Activated CD8-positive, alpha-beta memory T cell treated with anti-CD3 and anti-CD28 coated beads for 1 hour (primary cell): ENCODE measurements around the gene IDUA.
"Not testable (repeated sequence)": the region's sequence is repeated elsewhere in the genome, so short reads cannot be mapped to it uniquely, and the experiment has no call there.

Experiments
- DNase-seq, 2 donors: peaks; one replicate each; pipeline ENCODE4 v3.0.0-alpha.2; 2020; ENCODE audit warnings: low read depth in 1 of 2; ENCODE audit errors: extremely low read depth in 1 of 2

IDUA gene

DNA sequence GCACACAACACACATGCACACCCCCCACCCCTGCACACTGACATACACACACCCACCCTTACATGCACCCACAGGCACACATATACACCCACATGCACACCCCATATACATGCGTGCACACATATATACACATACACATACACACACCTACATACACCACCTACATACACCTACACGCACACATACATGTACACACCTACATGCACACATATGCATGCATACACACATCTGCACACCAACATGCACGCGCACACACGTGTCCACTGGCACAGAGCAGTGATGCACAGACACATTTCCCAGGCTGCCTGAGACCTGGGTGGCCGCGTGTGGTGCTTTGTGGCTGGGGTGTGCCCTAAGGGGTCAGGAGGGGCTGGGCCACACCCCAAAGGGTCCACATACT is 56.3 kb downstream of the IDUA start:
- DNase-seq = no peak

DNA sequence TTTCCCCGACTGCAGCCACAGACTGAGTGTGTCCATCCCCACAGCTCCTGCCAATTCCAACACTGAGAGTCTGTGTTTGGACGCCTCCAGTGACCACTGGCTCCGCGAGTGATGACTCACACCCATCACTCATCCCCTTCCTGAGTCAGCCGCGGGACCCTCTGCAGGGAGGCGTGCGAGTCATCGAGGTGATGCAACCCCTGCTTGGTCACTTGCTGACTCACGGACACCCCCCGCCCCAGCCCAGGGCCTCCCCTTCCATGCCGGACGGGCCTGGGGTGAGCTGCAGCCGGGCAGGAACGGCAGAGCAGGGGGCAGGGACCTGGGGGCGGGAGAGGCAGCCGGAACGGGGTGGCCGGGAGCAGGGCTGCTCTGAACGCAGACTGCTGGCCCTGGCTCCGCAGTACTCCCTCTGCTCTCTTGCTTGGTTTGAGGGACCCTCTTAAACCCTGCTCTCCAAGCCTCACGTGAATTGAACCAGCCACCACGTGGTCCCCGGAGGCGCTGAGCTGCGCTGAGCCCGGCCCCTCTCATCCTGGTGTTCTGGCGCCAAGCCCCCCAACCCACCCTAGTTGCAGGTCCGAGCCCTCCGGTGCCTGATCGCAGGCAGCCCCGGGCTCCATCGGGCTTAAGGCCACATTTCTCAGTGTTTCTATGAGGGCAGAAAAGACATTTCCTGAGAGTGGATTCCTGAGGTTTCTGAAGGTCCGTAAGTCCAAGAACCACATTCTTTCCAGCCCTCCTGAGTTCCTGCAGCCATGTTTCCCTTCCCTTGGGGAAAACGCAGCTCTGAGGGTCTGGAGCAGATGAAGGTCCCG is 57.0 kb downstream of the IDUA start:
- no peak for DNase-seq

DNA sequence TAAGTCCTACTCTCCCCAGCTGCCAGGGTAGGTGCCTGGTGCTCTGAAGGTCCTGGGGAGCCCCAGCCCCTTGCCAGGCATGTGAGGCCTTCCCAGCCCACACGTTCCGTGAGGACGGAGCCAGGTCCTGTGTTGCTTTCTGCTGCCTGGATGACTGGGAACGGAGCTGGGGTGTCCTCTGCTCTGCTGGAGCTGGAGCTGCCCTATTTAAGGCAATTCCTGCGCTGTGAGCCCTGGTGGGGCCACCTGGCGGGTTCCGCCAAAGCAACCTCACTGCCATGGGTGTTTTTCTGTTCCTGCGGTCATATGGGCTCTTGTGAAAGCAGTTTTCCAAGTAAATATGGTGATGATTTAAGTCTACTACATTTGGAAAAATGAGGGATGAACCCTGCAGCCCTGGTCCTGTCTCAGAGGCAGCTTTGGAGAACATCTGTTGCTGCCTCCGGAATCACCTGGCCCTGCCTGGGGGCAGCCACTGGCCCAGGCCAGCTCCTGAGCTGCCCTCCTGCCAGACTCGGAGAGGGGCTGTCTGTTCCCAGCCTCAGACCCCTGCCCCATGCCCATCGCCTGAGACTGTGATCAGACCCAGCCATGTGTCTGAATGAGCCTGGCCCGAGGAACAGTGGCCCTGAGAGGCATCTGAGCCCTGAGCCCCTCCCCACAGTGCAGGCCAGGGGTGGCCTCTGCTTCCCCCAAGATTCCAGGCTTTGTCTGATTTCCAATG is 57.8 kb downstream of the IDUA start:
- no peak for DNase-seq

DNA sequence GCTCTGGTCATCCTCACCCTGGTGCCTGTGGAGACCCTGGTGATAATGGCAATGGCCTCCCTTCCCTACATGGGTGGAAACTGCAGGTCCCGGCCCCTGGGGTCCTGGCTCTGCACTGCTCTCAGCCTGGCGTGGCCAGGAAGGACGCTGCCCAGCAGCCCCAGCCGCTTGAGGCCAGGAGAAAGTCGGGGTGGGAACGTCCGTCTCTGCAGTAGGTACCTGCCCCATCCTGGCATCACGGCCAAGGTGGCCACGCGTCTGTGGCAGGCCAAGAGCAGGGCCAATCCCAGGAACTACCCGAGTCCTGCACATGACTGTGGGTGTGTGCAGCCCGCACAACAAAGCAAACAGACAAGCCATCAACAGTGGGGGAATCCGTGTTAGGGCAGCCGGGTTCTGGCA is 58.4 kb downstream of the IDUA start:
- DNase-seq = no peak

DNA sequence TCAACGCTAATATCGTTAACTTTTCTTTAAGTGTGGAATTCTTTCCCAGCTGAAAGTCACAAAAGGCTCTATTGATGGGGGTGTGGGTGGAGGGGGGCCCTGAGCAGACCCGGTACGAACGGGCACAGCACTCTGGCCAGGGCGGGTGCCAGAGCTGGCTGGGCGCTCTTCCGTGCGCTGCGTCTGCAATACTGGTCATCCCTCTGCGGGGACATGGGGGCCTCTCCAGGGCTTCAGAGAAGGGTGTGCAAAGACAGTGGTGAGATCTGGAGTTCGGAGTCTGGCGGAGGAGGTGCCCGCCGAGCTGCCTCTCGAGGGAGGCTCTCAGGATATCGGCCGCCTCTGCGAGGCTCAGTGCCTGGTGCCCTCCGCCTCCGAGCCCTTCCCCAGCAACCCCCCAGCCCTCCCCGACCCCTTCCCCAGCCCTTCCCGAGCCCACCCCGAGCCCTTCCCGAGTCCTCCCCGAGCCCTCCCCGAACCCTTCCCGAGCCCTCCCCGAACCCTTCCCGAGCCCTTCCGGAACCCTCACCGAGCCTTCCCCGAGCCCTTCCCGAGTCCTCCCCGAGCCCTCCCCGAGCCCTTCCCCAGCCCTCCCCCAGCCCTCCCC is 58.9 kb downstream of the IDUA start:
- no peak for DNase-seq

DNA sequence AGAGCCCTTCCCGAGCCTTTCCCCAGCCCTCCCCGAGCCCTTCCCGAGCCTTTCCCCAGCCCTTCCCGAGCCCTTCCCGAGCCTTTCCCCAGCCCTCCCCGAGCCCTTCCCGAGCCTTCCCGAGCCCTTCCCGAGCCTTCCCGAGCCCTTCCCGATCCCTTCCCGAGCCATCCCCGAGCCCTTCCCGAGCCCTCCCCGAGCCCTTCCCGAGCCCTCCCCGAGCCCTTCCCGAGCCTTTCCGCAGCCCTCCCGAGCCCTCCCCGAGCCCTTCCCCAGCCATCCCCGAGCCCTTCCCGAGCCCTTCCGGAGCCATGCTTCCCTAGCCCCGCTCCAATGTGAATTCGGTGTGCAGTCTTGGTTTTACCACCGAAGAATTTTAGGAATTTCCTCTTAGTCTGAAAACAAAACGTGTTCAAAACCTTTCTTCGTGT is 59.8 kb downstream of the IDUA start:
- DNase-seq = not testable (repeated sequence)

DNA sequence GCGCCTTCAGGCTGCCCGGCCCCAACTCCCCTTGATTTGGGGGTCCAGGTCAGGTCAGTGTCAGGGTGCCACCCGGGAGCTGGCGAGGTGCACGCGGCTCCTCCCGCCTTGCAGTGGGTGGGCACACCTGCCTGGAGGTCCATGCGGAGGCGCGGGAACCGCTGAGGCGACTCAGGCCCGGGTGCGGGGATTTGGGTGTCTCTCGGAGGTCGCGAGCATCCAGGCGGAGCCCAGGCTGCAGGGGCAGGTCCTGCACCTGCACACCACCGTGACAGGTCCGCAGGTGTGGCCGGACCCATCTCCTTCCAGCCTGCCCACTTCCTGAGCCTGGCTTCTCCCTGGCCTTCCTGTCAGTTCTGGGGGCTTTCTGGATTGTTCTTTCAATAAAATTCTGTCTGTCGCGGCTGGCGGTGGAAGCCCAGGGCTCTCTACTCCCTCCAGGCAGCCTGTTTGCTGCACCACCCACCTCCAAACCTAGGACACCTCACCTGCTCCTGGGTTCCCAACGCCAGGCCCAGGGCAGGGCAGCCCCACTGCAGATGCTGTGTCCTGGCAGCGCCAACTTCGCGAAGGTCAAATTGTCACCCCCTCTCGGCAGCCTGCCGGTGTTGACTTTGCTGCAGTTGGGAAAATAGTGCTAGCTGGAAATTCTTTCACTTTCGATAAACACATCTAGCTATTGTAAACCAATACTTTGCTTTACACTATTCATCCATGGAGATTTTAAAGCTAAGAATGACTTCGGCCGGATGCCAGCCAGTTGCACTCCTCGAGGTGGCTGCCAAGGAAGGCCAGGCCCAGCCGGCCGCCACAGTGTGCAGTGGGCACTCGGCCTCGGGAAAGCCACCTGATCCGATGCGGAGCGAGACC is 60.5 kb downstream of the IDUA start:
- DNase-seq = no peak

DNA sequence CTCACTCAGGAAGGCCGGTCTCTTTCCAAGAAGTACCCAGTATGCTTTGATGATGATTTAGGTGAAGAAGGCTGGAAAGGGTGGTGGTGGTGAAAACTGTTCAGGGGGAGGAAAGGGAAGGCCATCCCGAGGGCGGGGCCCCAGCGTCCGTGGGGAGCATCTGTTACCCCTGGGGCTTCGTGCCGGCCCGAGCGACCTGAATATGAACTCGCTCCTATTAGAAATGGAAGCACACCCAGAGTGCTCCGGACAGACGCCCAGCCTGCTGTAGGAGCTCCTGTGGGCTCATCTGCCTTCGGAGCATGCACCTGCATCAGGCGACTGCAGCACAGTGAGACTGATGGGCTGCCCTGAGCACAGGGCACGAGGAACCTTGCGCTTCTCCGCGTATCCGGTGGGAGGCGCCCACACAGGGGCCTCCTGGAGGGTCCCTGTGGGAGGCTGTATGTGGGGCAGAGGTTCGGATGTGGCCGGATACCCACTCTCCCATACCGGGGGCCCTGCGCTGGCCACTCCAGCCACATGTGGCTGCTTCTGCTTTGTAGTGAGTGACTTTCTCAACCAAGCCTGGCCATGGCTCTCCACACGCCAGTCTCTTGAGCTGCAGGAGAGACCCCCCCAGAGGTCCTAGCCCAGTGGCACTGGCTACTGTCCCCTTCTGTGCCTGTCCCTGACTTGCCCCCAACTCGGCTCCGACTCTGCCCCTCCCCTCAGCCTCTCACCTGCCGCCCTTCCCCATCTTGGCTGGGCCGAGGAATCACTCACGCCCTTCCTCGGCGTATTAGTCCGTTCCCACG is 61.3 kb downstream of the IDUA start:
- DNase-seq = no peak

DNA sequence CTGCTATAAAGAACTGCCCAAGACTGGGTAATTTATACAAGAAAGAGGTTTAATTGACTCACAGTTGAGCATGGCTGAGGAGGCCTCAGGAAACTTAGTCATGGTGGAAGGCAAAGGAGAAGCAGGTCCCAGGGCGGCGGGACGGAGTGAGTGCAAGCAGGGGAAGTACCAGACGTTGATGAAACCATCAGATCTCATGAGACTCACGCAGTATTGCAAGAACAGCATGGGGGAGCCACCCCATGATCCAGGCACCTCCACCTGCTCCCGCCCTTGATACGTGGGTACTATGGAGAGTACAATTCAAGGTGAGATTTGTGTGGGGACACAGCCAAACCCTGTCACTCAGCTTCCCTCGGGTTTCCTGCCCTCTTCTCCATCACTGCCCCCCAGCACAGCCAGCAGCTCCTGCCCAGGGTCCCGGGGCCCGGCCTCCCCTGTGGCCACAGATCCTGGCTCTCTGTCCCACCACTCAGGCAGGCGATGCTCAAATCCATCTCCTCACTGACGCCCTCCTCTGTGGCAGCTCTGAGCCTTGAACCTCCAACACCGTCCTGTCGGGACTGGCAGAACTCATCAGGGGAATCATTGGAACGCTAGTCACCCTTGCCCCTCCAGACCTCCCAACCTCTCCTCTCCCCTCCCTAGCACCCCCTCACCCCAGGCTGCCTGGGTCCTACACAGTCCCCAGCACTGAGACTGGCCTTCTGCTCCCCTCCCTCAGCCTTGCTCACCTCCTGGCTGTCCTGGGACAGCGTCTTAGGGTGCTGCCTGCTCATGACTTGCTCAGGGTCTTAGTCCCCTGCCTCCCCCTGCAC is 62.1 kb downstream of the IDUA start:
- no peak for DNase-seq

DNA sequence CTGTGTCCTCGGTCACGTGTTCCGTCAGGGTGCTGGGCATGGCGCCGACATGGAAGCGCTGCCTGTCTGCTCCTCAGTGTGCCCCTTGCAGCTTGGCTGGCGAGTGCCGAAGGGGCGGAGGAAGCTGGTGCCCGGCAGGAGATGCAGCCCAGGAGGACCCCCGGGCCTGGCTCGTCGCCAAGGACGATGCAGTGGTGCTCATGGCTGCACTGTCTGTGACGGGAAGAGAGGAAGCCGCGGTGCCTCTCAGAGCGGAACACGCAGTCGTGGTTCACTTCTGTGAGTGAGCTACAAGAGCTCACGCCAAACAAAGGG is 62.7 kb downstream of the IDUA start:
- no peak for DNase-seq

DNA sequence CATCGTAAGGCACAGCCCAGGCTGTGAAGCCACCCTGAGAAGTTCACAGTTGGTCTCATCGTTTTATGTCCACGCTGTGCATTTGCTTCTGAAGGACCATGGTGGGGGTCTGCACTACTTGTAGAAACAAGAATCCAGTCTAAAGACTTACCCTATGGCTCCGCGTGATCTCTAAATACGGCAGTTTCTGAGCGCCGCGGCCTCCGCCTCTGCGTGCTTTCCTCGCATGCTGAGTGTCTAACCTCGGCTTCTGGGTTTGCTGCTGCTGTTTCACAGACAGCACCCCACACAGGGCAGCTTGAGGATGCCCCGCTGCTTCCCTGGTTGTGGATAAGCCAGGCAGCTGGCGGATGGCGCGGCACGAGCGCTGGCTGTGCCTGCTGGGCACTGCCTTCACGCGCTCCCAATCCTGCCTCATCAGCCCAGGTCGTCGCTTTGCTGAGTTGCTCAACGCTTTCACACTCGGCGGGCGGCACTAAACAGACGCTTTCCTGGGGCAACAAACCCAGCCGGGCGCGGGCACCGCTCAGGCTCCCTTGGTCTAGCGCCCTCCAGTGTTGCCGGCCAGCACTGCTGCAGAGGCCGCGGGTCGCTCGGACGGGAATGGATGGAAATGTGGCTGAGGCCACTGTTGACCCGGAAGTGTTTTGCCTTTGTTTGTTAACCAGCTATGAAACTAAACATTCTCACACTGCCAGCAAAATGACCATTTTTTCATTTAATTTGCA is 63.8 kb downstream of the IDUA start:
- DNase-seq = no peak

DNA sequence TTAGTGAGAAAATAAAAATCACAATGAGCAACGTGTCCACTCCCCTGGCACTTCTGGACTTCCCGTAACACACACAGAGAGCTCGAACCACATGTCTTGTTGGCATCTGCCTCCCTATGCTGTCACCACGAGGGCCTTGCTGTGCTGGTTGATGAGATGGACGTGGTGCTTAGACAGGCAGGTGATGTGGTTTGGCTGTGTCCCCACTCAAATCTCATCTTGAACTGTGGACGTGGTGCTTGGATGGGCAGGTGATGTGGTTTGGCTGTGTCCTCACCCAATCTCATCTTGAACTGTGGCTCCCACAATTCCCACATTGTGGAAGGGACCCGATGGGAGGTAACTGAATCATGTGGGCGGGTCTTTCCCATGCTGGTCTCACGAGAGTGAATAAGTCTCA is 64.6 kb downstream of the IDUA start:
- DNase-seq = no peak

DNA sequence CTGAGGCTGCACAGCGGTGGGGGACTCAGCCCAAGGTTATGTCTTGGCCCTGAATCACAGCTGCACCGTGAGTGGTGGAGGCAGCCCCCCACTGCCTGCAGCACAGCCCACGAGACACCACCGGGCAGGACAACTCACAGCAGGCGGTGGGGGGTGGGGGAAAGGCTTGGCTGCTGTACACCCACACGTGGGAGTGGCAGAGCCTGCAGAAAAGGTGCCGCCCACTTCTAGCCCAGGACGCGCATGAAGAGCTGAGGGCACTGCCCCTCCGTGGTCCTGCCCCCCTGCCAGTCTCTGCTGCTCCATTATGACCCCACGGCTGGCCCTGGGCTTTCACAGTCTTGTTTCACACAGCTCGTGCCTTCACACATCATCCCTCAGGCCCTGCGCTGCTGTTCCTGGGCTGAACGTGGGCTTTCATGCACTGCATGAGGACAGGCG is 65.4 kb downstream of the IDUA start:
- DNase-seq = no peak

DNA sequence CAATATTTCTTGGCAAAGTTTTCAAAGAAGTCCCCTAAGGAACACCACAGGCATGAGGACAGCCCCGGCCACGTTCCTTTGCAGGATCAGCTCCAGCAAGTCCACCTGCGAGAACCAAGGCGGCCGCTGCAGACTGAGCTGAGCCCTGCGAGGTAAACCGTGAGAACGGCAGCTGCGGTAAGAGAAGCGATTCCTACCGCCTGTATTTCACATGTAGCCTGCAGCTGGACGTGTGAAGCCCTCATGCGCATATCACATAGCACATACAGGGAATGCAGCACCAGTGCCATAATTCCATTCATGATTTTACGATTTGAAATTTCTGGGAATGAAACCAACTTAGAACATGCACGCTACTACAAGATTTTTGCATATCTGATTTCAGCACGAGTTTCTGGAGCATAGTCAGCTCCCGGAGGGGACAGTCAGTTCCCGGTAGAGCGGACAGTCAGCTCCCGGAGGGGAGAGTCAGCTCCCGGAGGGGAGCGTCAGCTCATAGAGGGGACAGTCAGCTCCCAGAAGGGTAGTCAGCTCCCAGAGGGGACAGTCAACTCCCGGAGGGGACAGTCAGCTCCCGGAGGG is 66.3 kb downstream of the IDUA start:
- no peak for DNase-seq

DNA sequence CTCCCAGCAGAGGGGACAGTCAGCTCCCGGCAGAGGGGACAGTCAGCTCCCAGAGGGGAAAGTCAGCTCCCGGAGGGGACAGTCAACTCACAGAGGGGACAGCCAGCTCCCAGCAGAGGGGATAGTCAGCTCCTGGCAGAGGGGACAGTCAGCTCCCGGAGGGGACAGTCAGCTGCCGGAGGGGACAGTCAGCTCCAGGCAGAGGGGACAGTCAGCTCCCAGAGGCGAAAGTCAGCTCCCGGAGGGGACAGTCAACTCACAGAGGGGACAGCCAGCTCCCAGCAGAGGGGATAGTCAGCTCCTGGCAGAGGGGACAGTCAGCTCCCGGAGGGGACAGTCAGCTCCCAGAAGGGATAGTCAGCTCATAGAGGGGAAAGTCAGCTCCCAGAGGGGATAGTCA is 67.0 kb downstream of the IDUA start:
- DNase-seq = not testable (repeated sequence)
